GM19023 (cell line): ENCODE data around the gene FXYD1.

Experiments used
- ATAC-seq: cut with Tn5 transposase; IDR thresholded peaks from one replicate; pipeline ENCODE4 v1.9.1; 2021; ENCODE audit warnings: mild to moderate bottlenecking, moderate library complexity; ENCODE audit not compliant: unreplicated experiment

Gene FXYD1

GRCh38 chr19:35160629-35161433 is 22.2 kb downstream of the FXYD1 start:
- no peak for ATAC-seq

GRCh38 chr19:35161434-35161743 is 22.8 kb downstream of the FXYD1 start:
- no peak for ATAC-seq

DNA sequence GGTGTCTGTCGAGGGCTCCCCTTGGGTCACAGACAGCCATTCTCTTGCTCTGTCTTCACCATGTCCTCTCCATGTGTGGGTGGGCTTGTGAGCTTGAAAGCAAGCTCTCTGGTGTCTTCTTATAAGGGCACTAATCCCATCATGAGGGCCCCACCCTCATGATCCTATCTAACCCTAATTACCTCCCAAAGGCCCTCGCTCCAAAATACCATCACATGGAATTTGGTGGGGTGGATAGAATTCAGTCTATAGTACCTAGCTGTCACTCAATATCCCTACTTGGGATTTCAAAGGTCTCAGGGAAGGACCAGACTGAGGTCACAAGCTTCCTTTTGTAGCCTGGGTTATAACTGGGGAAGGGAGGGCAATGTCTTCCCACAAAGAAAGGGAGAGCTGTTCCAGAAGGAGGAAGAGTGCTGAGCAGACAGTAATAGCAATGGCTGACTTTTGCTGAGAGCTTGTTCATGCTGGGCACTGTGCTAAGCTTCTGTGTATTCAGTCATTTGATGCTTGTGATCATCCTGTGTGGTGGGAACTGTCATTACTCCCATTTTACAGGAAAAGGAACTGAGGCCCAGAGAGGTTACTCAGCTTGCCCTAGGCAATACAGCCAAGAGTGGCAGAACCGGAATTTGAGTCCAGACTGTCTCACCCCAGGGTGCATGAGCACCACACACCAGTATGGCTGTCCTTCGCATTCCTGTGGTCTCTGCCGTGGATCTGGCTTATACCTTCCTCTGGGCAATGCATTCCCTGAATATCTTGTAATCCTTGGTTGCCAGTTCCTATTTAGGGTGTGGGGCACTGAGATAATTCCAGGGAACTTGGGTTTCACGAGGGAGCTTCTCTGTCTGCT is 24.1 kb downstream of the FXYD1 start:
- ATAC-seq: no peak

GRCh38 chr19:35164418-35164817 is 25.8 kb downstream of the FXYD1 start:
- no peak for ATAC-seq

DNA sequence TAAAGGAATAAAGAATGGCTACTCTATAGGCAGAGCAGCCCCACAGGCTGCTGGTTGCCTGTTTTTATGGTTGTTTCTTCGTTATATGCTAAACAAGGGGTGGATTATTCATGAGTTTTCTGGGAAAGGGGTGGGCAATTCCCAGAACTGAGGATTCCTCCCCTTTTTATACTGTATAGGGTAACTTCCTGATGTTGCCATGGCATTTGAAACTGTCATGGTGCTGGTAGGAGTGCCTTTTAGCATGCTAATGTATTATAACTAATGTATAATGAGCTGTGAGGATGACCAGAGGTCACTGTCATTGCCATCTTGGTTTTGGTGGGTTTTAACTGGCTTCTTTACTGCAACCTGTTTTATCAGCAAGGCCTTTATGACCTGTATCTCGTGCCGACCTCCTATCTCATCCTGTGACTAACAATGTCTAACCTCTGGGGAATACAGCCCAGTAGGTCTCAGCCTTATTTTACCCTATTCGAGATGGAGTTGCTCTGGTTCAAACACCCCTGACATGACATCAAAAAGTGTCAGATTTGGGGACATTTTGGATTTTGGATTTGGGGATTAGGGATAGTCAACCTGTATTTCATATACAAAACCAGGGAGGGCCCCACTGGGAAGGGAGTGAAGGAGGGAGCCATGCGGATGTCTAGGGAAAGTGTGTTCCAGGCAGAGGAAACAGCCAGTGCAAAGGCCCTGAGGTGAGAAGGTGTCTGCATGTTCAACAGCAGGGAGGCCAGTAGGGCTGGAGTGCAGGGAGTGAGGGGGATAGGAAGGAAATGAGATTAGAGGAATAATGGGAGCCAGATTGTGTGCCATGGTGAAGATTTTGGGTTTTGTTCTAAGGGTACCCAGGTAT is 26.8 kb downstream of the FXYD1 start:
- no peak for ATAC-seq

DNA sequence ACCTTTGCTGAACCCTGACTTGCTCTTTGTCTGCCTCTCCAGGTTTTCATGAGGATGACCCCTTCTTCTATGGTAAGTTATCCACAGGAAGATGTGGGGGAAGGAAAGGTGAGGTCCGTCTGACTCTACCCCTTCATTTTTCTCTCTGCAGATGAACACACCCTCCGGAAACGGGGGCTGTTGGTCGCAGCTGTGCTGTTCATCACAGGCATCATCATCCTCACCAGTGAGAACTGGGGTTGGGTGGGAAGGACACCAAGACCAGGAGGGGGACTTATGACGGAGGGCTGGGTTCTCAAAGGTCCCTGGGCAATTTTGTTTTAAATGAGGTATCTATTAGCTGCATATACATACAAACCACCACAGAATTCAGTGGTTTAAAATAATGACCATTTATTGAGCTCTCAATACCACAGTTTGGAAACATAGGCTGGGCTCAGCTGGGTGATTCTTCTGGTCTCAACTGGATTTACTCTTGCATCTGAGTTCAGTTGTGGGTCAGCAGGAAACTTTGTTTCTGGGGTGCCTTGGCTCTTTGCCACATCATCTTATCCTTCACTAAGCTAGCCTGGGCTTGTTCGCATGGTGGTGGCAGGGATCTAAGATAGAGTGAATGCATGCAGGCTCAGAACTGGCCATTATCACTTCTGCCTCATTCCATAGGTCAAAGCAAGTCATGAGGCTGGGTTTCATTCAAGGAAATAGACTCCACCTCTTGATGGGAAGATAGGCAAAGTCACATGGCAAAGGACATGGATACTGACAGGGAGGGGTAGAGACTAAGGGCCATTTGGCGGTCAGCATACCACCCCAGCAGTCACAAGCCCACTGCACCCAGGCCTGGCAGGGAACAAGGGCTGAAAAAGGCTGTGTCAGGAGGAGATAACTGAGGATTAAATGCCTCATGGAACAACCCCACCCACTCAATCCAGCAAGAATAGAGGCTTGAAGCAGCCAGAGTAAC is 27.8 kb downstream of the FXYD1 start:
- no peak for ATAC-seq

DNA sequence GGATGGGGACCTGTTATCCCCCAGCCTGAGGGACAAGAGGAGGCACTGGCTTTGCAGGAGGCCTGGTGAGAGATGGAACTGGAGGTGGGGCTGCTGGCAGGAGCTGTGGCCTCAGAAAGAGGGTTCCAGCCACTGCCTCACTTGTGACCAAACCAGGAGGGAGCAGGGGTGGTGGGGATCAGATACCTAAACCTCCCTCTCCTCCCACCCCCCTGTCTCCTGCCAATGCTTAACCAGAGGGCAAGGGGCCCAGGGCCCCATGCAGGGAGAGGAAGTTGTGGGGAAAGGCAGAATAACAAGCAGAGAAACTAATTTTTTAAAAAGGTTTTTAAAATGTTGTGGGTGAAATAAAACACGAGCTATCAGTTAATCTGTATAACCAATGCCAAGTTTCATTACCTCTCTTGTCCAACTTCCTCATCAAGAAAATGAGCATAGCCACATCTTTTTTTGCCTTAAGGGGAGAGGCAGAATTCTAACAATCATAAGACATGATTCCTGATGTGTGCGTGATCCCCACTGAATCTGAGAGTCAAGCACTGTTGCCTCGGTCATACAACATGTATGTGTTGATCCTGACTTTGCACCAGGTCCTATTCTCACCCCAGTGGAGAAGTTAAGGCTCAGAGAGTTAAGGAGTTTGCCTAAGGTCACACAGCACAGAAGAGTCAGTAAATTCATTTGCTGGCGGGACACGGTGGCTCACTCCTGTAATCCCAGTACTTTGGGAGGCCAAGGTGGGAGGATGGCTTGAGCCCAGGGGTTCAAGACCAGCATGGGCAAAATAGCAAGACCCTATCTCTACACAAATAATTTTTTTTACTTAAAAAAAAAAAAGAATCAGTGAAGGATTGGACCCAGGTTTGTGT is 28.9 kb downstream of the FXYD1 start:
- no peak for ATAC-seq

GRCh38 chr19:35168196-35168595 is 29.6 kb downstream of the FXYD1 start:
- no peak for ATAC-seq

DNA sequence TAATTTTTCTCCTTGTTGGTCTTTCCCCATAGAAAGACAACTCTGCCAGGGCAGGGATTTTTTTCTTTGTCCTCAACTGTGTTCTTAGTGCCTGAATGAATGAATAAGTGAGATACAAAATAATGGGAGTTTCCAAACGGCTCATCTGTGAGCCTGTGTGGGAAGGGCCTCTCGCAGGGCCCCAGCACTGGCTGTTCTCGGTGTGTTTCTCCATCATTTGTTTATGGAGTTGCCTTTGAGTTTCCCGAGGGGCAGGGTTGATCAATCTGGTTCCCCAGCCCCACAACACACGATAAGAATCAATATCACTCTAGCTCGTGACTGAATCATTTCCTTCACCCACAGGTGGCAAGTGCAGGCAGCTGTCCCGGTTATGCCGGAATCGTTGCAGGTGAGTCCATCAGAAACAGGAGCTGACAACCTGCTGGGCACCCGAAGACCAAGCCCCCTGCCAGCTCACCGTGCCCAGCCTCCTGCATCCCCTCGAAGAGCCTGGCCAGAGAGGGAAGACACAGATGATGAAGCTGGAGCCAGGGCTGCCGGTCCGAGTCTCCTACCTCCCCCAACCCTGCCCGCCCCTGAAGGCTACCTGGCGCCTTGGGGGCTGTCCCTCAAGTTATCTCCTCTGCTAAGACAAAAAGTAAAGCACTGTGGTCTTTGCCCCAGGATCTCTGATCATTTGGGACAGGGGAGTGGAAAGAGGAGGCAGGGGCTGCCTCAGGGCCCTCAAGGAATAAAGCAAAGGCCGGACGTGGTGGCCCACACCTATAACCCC is 30.8 kb downstream of the FXYD1 start:
- no peak for ATAC-seq

- no peak for ATAC-seq
These were observed 31.9 kb downstream of the FXYD1 start for GRCh38 chr19:35170359-35171061.

DNA sequence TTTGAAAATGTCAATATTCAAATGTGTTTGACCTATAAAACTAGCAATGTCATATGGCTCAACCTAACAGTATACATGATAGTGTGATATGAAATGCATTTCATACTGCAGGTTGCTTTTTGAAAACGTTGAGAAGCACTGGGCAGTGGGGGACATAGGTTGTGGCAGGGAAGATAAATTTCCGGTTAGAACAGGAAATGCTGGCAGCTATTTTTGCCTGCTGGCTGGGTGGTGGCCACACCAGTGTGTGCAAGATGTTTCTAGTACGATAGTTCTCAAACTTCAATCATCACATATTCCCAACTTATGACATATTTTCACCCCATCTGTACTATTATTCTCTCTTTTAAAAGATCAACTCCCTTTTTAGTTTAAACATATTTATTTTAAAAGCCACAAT is 33.1 kb downstream of the FXYD1 start:
- no peak for ATAC-seq

GRCh38 chr19:35174226-35174625 is 35.6 kb downstream of the FXYD1 start:
- ATAC-seq: no peak

DNA sequence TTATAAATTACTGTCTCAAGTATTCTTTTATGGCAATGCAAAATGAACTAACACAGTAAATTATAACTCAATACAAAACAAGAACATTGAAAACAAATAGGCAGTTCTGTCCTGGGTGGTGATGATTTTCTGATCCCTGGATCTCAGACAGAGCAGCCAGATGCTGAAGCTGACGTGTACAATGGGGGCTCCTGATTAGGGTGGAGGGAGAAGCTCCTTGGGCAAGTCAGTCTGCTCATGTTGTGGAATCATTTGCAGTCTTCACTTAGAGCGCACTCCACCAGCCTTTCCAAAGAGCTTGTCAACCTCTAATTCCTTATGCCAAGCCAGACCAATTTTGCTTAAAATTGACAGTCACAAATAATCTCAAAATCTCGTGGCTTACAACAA is 37.6 kb downstream of the FXYD1 start:
- ATAC-seq: no peak

GRCh38 chr19:35177377-35178274 is 39.0 kb downstream of the FXYD1 start:
- no peak for ATAC-seq

- no peak for ATAC-seq
These were observed 40.1 kb downstream of the FXYD1 start for GRCh38 chr19:35178701-35179100.

GRCh38 chr19:35179830-35180229 is 41.2 kb downstream of the FXYD1 start:
- ATAC-seq: no peak

GRCh38 chr19:35181387-35181786 is 42.8 kb downstream of the FXYD1 start:
- ATAC-seq: no peak
